ENCODE results near the gene MSH2. TPM values are rescaled to one million over a fixed set of nuclear protein-coding genes. Genes with fewer than 3 reads are reported as not detected.

The MSH2 gene
- 21.6 and 21.8 TPM in 2 replicates for total RNA-seq (2014; rRNA removed; shearing (Covaris generic))
- polyA plus RNA-seq (2016; fragmentation: Nextera tagmentation; extraction: Ambion mirVana) = 17.1 and 17.8 TPM in 2 replicates

DNA sequence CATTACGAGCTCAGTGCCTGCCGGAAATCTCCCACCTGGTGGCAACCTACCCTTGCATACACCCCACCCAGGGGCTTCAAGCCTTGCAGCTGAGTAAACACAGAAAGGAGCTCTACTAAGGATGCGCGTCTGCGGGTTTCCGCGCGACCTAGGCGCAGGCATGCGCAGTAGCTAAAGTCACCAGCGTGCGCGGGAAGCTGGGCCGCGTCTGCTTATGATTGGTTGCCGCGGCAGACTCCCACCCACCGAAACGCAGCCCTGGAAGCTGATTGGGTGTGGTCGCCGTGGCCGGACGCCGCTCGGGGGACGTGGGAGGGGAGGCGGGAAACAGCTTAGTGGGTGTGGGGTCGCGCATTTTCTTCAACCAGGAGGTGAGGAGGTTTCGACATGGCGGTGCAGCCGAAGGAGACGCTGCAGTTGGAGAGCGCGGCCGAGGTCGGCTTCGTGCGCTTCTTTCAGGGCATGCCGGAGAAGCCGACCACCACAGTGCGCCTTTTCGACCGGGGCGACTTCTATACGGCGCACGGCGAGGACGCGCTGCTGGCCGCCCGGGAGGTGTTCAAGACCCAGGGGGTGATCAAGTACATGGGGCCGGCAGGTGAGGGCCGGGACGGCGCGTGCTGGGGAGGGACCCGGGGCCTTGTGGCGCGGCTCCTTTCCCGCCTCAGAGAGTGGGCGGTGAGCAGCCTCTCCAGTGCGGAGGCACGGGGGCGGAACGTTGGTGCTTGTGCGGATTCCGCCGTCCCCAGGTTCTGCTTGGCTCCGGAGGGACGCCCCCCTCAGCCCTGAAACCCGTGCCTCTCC lies at the start of gene MSH2:
TSS of gene MSH2 (plus strand) at position 352 of the 804 bp plus-strand sequence. CDS start at position 388, 36 bp downstream.
- no peaks in the 10 kb centered on the region for H3K36me3 ChIP-seq (ENCODE audit: low read depth)
- WGBS, 2 experiments (ENCODE audit: low coverage in 1 of 2, low lambda C conversion rate in 2 of 2, missing lambda C conversion rate in 2 of 2) = 0 to 3% methylated on average over 64 to 65 of the region's 73 CpGs
- H3K27ac ChIP-seq = peak within 1 kb of the TSS; percentile 39
- in situ Hi-C loops (cut with MboI) = no loop called here
- peaks cover 44% of the 10 kb centered on the region for H3K79me2 ChIP-seq (ENCODE audit: insufficient read depth)
- TF ChIP-seq EZH2phosphoT487 (IDR thresholded peaks at IDR 0.05; ENCODE audit: insufficient read depth, low read depth) (no peak), EZH2 (IDR thresholded peaks at IDR 0.05; ENCODE audit: insufficient read depth, poor library complexity, severe bottlenecking) (no peak)
- H3K9me3 ChIP-seq (ENCODE audit: low read depth) = no peaks in the 10 kb centered on the region
- no peaks in the 10 kb centered on the region for H4K20me1 ChIP-seq (ENCODE audit: insufficient read depth)
- H3K4me3 ChIP-seq = peak within 1 kb of the TSS; percentile 90
- H3K9me2 ChIP-seq (ENCODE audit: insufficient read depth) = no peaks in the 10 kb centered on the region
- 0 out of 2 replicates have a peak, but pooled peaks cover 4% of the 10 kb centered on the region for H3K4me1 ChIP-seq (ENCODE audit: insufficient read depth)
- peak within 1 kb of the TSS; percentile 99 for H2AFZ ChIP-seq
- DNase-seq = peak; percentile 97
- H3K4me2 ChIP-seq (ENCODE audit: unreplicated experiment) = peak within 1 kb of the TSS; percentile 88
- H3K27me3 ChIP-seq (replicated peaks; ENCODE audit: insufficient read depth) = no peaks in the 10 kb centered on the region
- peak within 1 kb of the TSS; percentile 79 for H3K9ac ChIP-seq
- H3F3A ChIP-seq (ENCODE audit: insufficient read depth) = no peaks in the 10 kb centered on the region

DNA sequence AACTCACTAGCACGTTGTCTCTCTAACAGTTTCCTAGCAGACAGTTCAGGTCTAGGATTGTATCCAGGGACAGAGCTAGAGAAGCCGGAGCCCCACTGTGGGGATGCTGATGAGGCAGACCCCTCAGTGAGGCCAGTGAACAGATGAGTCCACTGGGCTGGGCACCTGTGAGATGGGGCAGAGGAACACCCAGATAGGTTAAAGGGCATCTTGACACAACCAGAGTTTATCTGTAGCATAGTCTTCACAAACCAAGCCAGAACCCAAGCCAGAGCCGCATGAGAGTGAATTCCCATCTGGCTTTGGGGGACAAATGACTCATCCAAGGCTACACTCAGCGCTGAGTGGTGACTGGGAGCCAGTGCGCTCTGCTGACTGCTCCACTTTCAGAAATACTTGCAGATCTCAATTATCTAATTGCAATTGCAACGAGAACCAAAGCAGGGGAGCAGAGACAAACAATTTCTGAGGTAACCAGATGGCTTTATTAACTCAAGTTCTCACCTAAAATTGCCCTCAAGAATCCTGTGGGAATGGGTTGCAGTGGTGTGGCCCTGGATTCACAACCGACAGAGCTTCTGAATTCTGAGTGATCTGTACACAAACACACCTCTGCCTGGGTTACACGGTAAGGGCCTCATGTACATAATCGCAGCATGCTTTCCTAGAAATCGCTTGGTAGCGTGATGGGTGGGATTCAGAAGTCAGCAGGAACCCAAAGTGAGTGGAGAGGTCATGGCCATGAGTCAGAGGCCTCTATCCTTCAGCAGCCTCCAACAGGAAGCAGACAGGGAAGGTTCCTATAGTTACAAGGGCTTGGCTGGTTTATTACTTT lies 48.7 kb upstream of the MSH2 start:
- WGBS, 2 experiments (ENCODE audit: low coverage in 1 of 2, low lambda C conversion rate in 2 of 2, missing lambda C conversion rate in 2 of 2) = 59 to 66% methylated on average over 11 of the region's 11 CpGs
- Histone ChIP-seq H3K4me2 (ENCODE audit: unreplicated experiment) (peak overlapping the region; percentile 26), H4K20me1 (ENCODE audit: insufficient read depth) (no peaks in the 10 kb centered on the region), H3F3A (ENCODE audit: insufficient read depth) (peaks cover 20% of the 10 kb centered on the region; the same call in 1 of the 2 replicates), H3K27ac (peak overlapping the region; percentile 44), H3K4me3 (no peak overlapping the region), H3K79me2 (ENCODE audit: insufficient read depth) (no peaks in the 10 kb centered on the region), H3K9me2 (ENCODE audit: insufficient read depth) (no peaks in the 10 kb centered on the region), H3K27me3 (replicated peaks; ENCODE audit: insufficient read depth) (no peaks in the 10 kb centered on the region), H3K9ac (no peak overlapping the region), H2AFZ (peak overlapping the region; percentile 6; the same call in 1 of the 2 replicates), H3K4me1 (ENCODE audit: insufficient read depth) (peaks cover 20% of the 10 kb centered on the region), H3K36me3 (ENCODE audit: low read depth) (no peaks in the 10 kb centered on the region), H3K9me3 (ENCODE audit: low read depth) (no peaks in the 10 kb centered on the region)
- DNase-seq = peak; percentile 83
- in situ Hi-C loops (cut with MboI) = no loop called here
- TF ChIP-seq EZH2 (IDR thresholded peaks at IDR 0.05; ENCODE audit: insufficient read depth, poor library complexity, severe bottlenecking) = no peak
- TF ChIP-seq EZH2phosphoT487 (IDR thresholded peaks at IDR 0.05; ENCODE audit: insufficient read depth, low read depth) = no peak

DNA sequence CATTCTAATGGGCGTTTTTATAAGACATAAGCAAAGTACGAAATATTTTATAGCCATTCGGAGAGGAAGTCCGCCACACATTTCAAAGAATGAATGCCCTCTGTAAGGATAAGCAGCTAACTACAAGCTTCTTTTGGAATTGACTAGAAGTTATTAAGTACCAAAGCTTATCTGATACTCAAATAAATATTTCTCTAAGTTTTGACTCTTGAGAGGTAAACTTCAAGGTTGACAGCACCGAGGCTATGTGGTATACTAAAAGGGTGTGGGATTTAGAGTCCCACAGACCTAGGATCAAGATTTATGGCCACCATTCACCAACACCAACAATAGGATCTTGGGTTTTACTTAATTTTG lies 48.1 kb upstream of the MSH2 start:
- H3K79me2 ChIP-seq (ENCODE audit: insufficient read depth) = no peaks in the 10 kb centered on the region
- peak overlapping the region; percentile 44 for H3K27ac ChIP-seq
- H3K9me3 ChIP-seq (ENCODE audit: low read depth) = no peaks in the 10 kb centered on the region
- peaks cover 20% of the 10 kb centered on the region; the same call in 1 of the 2 replicates for H3F3A ChIP-seq (ENCODE audit: insufficient read depth)
- in situ Hi-C loops (cut with MboI) = no loop called here
- no peaks in the 10 kb centered on the region for H4K20me1 ChIP-seq (ENCODE audit: insufficient read depth)
- H3K9me2 ChIP-seq (ENCODE audit: insufficient read depth) = no peaks in the 10 kb centered on the region
- no peaks in the 10 kb centered on the region for H3K27me3 ChIP-seq (replicated peaks; ENCODE audit: insufficient read depth)
- H3K4me2 ChIP-seq (ENCODE audit: unreplicated experiment) = peak overlapping the region; percentile 26
- no peaks in the 10 kb centered on the region for H3K36me3 ChIP-seq (ENCODE audit: low read depth)
- peak overlapping the region; percentile 6; the same call in 1 of the 2 replicates for H2AFZ ChIP-seq
- DNase-seq = no peak
- TF ChIP-seq EZH2phosphoT487 (IDR thresholded peaks at IDR 0.05; ENCODE audit: insufficient read depth, low read depth) (no peak), EZH2 (IDR thresholded peaks at IDR 0.05; ENCODE audit: insufficient read depth, poor library complexity, severe bottlenecking) (no peak)
- H3K4me1 ChIP-seq (ENCODE audit: insufficient read depth) = peaks cover 20% of the 10 kb centered on the region
- H3K9ac ChIP-seq = no peak overlapping the region
- H3K4me3 ChIP-seq = no peak overlapping the region
- WGBS, 2 experiments (ENCODE audit: low coverage in 1 of 2, low lambda C conversion rate in 2 of 2, missing lambda C conversion rate in 2 of 2) = 83% methylated on average over 5 of the region's 5 CpGs

DNA sequence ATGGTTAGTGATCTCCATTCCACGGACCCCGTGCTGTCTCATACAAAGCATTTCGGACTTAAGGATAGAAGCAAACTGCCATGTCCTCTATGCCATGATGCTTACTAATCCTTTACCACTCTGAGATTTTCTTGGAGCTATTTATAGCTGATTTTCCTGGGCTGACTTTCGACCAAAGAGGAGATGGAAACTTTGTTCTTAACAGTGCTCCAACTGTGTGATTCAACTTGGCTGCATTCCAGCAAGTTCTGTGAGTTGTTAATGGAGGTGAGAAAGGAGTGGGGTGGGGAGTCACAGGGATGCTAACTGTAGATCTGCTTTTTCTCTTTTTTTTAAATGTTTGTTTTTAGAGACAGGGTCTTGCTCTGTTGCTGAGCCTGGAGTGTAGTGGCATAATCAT lies 45.5 kb upstream of the MSH2 start:
- Histone ChIP-seq H3K27me3 (replicated peaks; ENCODE audit: insufficient read depth) (no peaks in the 10 kb centered on the region), H3F3A (ENCODE audit: insufficient read depth) (peaks cover 36% of the 10 kb centered on the region; the same call in 1 of the 2 replicates), H4K20me1 (ENCODE audit: insufficient read depth) (no peaks in the 10 kb centered on the region), H3K4me2 (ENCODE audit: unreplicated experiment) (no peak overlapping the region), H3K79me2 (ENCODE audit: insufficient read depth) (no peaks in the 10 kb centered on the region), H3K4me3 (no peak overlapping the region), H3K9ac (no peak overlapping the region), H2AFZ (no peak overlapping the region), H3K4me1 (ENCODE audit: insufficient read depth) (peaks cover 24% of the 10 kb centered on the region), H3K36me3 (ENCODE audit: low read depth) (no peaks in the 10 kb centered on the region), H3K27ac (no peak overlapping the region), H3K9me2 (ENCODE audit: insufficient read depth) (no peaks in the 10 kb centered on the region), H3K9me3 (ENCODE audit: low read depth) (no peaks in the 10 kb centered on the region)
- TF ChIP-seq EZH2phosphoT487 (IDR thresholded peaks at IDR 0.05; ENCODE audit: insufficient read depth, low read depth) = no peak
- TF ChIP-seq EZH2 (IDR thresholded peaks at IDR 0.05; ENCODE audit: insufficient read depth, poor library complexity, severe bottlenecking) = no peak
- 62% methylated on average over 4 of the region's 4 CpGs for WGBS, 2 experiments (ENCODE audit: low coverage in 1 of 2, low lambda C conversion rate in 2 of 2, missing lambda C conversion rate in 2 of 2)
- DNase-seq = peak; percentile 82
- in situ Hi-C loops (cut with MboI) = no loop called here

Measured in GM23248 (cell line).